Testis (tissue), 3 donors: Measurements from ENCODE around the gene ATP11A. TPM values are rescaled to one million over a fixed set of nuclear protein-coding genes. Genes with fewer than 3 reads are reported as not detected.

Experiments used
- DNase-seq: peaks from one replicate; pipeline ENCODE4 v3.0.0-alpha.2; 2019
- H3K27ac ChIP-seq, 2 donors: fragments of 200-600 bp; sonication (generic); one replicate each; pipeline ENCODE4 v1.5.1; 2019
- H3K27me3 ChIP-seq: fragments of 200-600 bp; sonication (generic); one replicate; pipeline ENCODE4 v1.5.1; 2019
- H3K36me3 ChIP-seq: fragments of 200-600 bp; sonication (generic); one replicate; pipeline ENCODE4 v1.5.1; 2017; ENCODE audit warnings: low read depth; ENCODE audit errors: missing control alignments
- H3K4me1 ChIP-seq: fragments of 200-600 bp; sonication (generic); one replicate; pipeline ENCODE4 v1.5.1; 2019
- H3K4me3 ChIP-seq, 2 donors: fragments of 200-600 bp; sonication (generic); one replicate each; pipeline ENCODE4 v1.5.1; 2017 to 2019
- H3K9me3 ChIP-seq: fragments of 200-600 bp; sonication (generic); one replicate; pipeline ENCODE4 v1.5.1; 2017
- CTCF ChIP-seq, 3 experiments: fragments of 450-650 bp in 2 of 3; fragments of 200-600 bp in 1 of 3; sonication (generic) in 1 of 3; IDR thresholded peaks; one replicate each; pipeline ENCODE4 v1.5.1; 2016 to 2019; ENCODE audit warnings: antibody characterized with exemption in 3 of 3, mild to moderate bottlenecking in 2 of 3, moderate library complexity in 1 of 3
- POLR2A ChIP-seq: fragments of 450-650 bp; IDR thresholded peaks from one replicate; pipeline ENCODE4 v1.6.1; 2017; ENCODE audit warnings: antibody characterized with exemption, mild to moderate bottlenecking, moderate library complexity
- WGBS, 2 donors: methylation state at CpG; one replicate each; pipeline ENCODE4 v1.1.5; 2018; 5-methylcytosine and 5-hydroxymethylcytosine counted together
- intact Hi-C: fragments of 100-400 bp; cut with DNase I; formaldehyde crosslinking; loops from one replicate; pipeline ENCODE4 v1.15.1; 2023; ENCODE audit warnings: low total_unique reads
- polyA plus RNA-seq: library from polyadenylated mRNA; stranded (reverse); fragments of 350-450 nt; fragmentation: Illumina TruSeq; extraction: RNeasy Lipid Tissue Mini Kit (QIAGEN cat#74804); gene quantifications from one replicate; pipeline ENCODE4 v1.2.3, GENCODE V29; 2014; ENCODE audit warnings: low read depth, low replicate concordance; ENCODE audit not compliant: insufficient read depth
- total RNA-seq, 2 donors: library from RNA; depleted of rRNA; stranded (reverse); fragments of >200 nt; gene quantifications; one replicate each; pipeline ENCODE4 v1.2.3, GENCODE V29; 2016

ATP11A gene
- total and polyA plus RNA-seq, 3 donors from 2014 or later, result 34.4 to 122 (median 112) TPM

- TF ChIP-seq POLR2A (no peak), CTCF (IDR thresholded peaks at IDR 0.05) (no peak)
- H3K36me3 ChIP-seq, result no peaks in the 10 kb centered on the region
- intact Hi-C loops, result no loop called here
- no peak for DNase-seq
- H3K27ac ChIP-seq, result no peak overlapping the region
- H3K9me3 ChIP-seq, result no peaks in the 10 kb centered on the region
- no peaks in the 10 kb centered on the region for H3K27me3 ChIP-seq
- H3K4me3 ChIP-seq, result no peak overlapping the region
- WGBS, 2 donors, result 76 to 77% methylated on average over 6 of the region's 6 CpGs
- H3K4me1 ChIP-seq, result no peaks in the 10 kb centered on the region
Observed at GRCh38 chr13:112907871-112908331, 218.1 kb downstream of the ATP11A start.

- no peak overlapping the region for H3K27ac ChIP-seq
- WGBS, 2 donors, result 86 to 93% methylated on average over 5 of the region's 5 CpGs
- no peak for TF ChIP-seq POLR2A
- no peak for DNase-seq
- no peaks in the 10 kb centered on the region for H3K9me3 ChIP-seq
- intact Hi-C loops, result no loop called here
- no peaks in the 10 kb centered on the region for H3K36me3 ChIP-seq
- H3K4me1 ChIP-seq, result no peaks in the 10 kb centered on the region
- H3K27me3 ChIP-seq, result no peaks in the 10 kb centered on the region
- H3K4me3 ChIP-seq, result no peak overlapping the region
Observed at GRCh38 chr13:112908342-112908741, 218.5 kb downstream of the ATP11A start.

GRCh38 chr13:112910016-112910415 lies 220.2 kb downstream of the ATP11A start:
- H3K4me3 ChIP-seq, result no peak overlapping the region
- 65 to 71% methylated on average over 4 of the region's 4 CpGs for WGBS, 2 donors
- H3K9me3 ChIP-seq, result no peaks in the 10 kb centered on the region
- no peaks in the 10 kb centered on the region for H3K27me3 ChIP-seq
- H3K27ac ChIP-seq, result no peak overlapping the region
- TF ChIP-seq CTCF (IDR thresholded peaks at IDR 0.05), result no peak
- no peak for TF ChIP-seq POLR2A
- H3K4me1 ChIP-seq, result no peaks in the 10 kb centered on the region
- H3K36me3 ChIP-seq, result no peaks in the 10 kb centered on the region
- intact Hi-C loops, result no loop called here
- no peak for DNase-seq

GRCh38 chr13:112910616-112911280 lies 220.9 kb downstream of the ATP11A start:
- WGBS, 2 donors, result 43 to 47% methylated on average over 15 to 27 of the region's 27 CpGs
- DNase-seq, result no peak

GRCh38 chr13:112911285-112911701 lies 221.5 kb downstream of the ATP11A start:
- no peaks in the 10 kb centered on the region for H3K4me1 ChIP-seq
- H3K27me3 ChIP-seq, result no peaks in the 10 kb centered on the region
- intact Hi-C loops, result no loop called here
- TF ChIP-seq POLR2A (no peak), CTCF (IDR thresholded peaks at IDR 0.05) (no peak)
- peak overlapping the region; percentile 36 to 50 for H3K4me3 ChIP-seq
- peak; percentile 49 for DNase-seq
- 60 to 63% methylated on average over 15 to 24 of the region's 24 CpGs for WGBS, 2 donors
- no peaks in the 10 kb centered on the region for H3K9me3 ChIP-seq
- no peaks in the 10 kb centered on the region for H3K36me3 ChIP-seq
- H3K27ac ChIP-seq, result no peak overlapping the region

More at GRCh38 chr13:112910616-112911280, 220.9 kb downstream of the ATP11A start:
- Histone ChIP-seq H3K27me3 (no peaks in the 10 kb centered on the region), H3K4me3 (peak overlapping the region; percentile 36 to 50), H3K4me1 (no peaks in the 10 kb centered on the region), H3K36me3 (no peaks in the 10 kb centered on the region), H3K9me3 (no peaks in the 10 kb centered on the region), H3K27ac (no peak overlapping the region)
- TF ChIP-seq POLR2A (no peak), CTCF (IDR thresholded peaks at IDR 0.05) (no peak)
- intact Hi-C loops, result no loop called here
